Body of pancreas (tissue), 4 donors: Measurements from ENCODE around the gene HPX. TPM values are rescaled to one million over a fixed set of nuclear protein-coding genes. Genes with fewer than 3 reads are reported as not detected.

Source experiments
- ATAC-seq: fragments of 150-250 bp; one replicate; pipeline ENCODE4 v1.9.1; 2016
- DNase-seq, 4 donors: peaks; one replicate each; pipeline ENCODE4 v3.0.0-alpha.2; 2019
- H3K27ac ChIP-seq, 4 donors: fragments of 200-600 bp; sonication (generic); 1 replicate in 3 of 4; 2 replicates in 1 of 4; pipeline versions ENCODE4 v1.5.1 to v1.6.1; 2016 to 2019; ENCODE audit warnings: mild to moderate bottlenecking in 1 of 4, mixed read lengths in 1 of 4, moderate library complexity in 1 of 4
- H3K27me3 ChIP-seq, 2 donors: fragments of 200-600 bp; sonication (generic); one replicate each; pipeline ENCODE4 v1.6.0; 2016; ENCODE audit warnings: mild to moderate bottlenecking in 1 of 2
- H3K36me3 ChIP-seq, 2 donors: fragments of 200-600 bp; sonication (generic); replicated peaks in 1 of 2; 2 replicates each; pipeline ENCODE4 v1.5.1; 2016; ENCODE audit warnings: low read depth in 2 of 2; ENCODE audit not compliant: insufficient read depth in 1 of 2
- H3K4me1 ChIP-seq: fragments of 200-600 bp; sonication (generic); one replicate; pipeline ENCODE4 v1.6.0; 2016
- H3K4me3 ChIP-seq, 2 donors: fragments of 200-600 bp; sonication (generic); 1 replicate in 1 of 2; 2 replicates in 1 of 2; pipeline ENCODE4 v1.5.1; 2016 to 2019
- H3K9me3 ChIP-seq, 3 donors: fragments of 200-600 bp; sonication (generic); 1 replicate in 2 of 3; 2 replicates in 1 of 3; pipeline ENCODE4 v1.5.1; 2016
- CTCF ChIP-seq, 7 experiments: fragments of 450-650 bp in 4 of 7; fragments of 200-600 bp in 3 of 7; sonication (generic) in 3 of 7; IDR thresholded peaks; one replicate each; pipeline ENCODE4 v1.5.1; 2016 to 2019; ENCODE audit warnings: antibody characterized with exemption in 7 of 7
- POLR2A ChIP-seq, 3 donors: fragments of 450-650 bp; IDR thresholded peaks; one replicate each; pipeline ENCODE4 v1.6.1; 2016; ENCODE audit warnings: antibody characterized with exemption in 3 of 3, mild to moderate bottlenecking in 2 of 3
- WGBS, 2 donors: methylation state at CpG; one replicate each; pipeline ENCODE4 v1.1.5; 2017; 5-methylcytosine and 5-hydroxymethylcytosine counted together
- intact Hi-C: fragments of 100-400 bp; cut with DNase I; formaldehyde crosslinking; loops from one replicate; pipeline ENCODE4 v1.15.1; 2023
- total RNA-seq, 2 donors: library from RNA; depleted of rRNA; stranded (reverse); fragments of >200 nt; gene quantifications; one replicate each; pipeline ENCODE4 v1.1.0, GENCODE V29; 2016

Gene HPX
- total RNA-seq, 2 donors from 2014 or later, result 1.3 TPM; not detected in 1

GRCh38 chr11:6427516-6427915 lies 13.3 kb downstream of the HPX start:
- TF ChIP-seq POLR2A (IDR thresholded peaks at IDR 0.05), result no peak
- TF ChIP-seq CTCF (IDR thresholded peaks at IDR 0.05), result no peak
- no peak for ATAC-seq
- intact Hi-C loops, result no loop called here
- Histone ChIP-seq H3K9me3 (no peaks in the 10 kb centered on the region), H3K4me1 (no peaks in the 10 kb centered on the region), H3K4me3 (no peak overlapping the region), H3K27ac (no peak overlapping the region), H3K27me3 (no peaks in the 10 kb centered on the region), H3K36me3 (no peaks in the 10 kb centered on the region)
- DNase-seq, result no peak

- H3K36me3 ChIP-seq, result no peaks in the 10 kb centered on the region
- no peaks in the 10 kb centered on the region for H3K9me3 ChIP-seq
- WGBS, 2 donors, result 87 to 91% methylated on average over 3 of the region's 3 CpGs
- no peak overlapping the region for H3K27ac ChIP-seq
- no peak overlapping the region for H3K4me3 ChIP-seq
- no peak for DNase-seq
- peaks cover 15% of the 10 kb centered on the region for H3K4me1 ChIP-seq
- TF ChIP-seq CTCF (IDR thresholded peaks at IDR 0.05), result no peak
- intact Hi-C loops, result no loop called here
- no peaks in the 10 kb centered on the region for H3K27me3 ChIP-seq
- no peak for ATAC-seq
Measured at GRCh38 chr11:6420677-6421076, 20.1 kb downstream of the HPX start.

GRCh38 chr11:6419009-6419631 lies 21.7 kb downstream of the HPX start, which contains the start of gene APBB1:
Gene APBB1, minus strand, starts transcription at chr11:6419094. Its CDS starts 7,747 bp downstream, at chr11:6411347.
- Histone ChIP-seq H3K4me3 (peak within 1 kb of the TSS; percentile 54 to 84), H3K27me3 (no peaks in the 10 kb centered on the region), H3K36me3 (no peaks in the 10 kb centered on the region), H3K27ac (peak within 1 kb of the TSS; percentile 83 to 89 (median 85)), H3K9me3 (no peaks in the 10 kb centered on the region), H3K4me1 (peaks cover 15% of the 10 kb centered on the region)
- WGBS, 2 donors, result 0 to 1% methylated on average over 7 to 45 of the region's 75 CpGs
- DNase-seq, result peak; percentile 56 to 74 (median 60)
- peak; percentile 91 for ATAC-seq
- TF ChIP-seq POLR2A (IDR thresholded peaks at IDR 0.05) (peak; percentile 47 to 59 (median 59)), CTCF (IDR thresholded peaks at IDR 0.05) (peak in 4 of 7 experiments; percentile 5 to 33 (median 22))
- intact Hi-C loops, result no loop called here

GRCh38 chr11:6418557-6419008 lies 22.2 kb downstream of the HPX start:
- intact Hi-C loops, result no loop called here
- 1 to 3% methylated on average over 19 to 38 of the region's 38 CpGs for WGBS, 2 donors
- Histone ChIP-seq H3K4me3 (peak overlapping the region; percentile 54 to 84), H3K27me3 (no peaks in the 10 kb centered on the region), H3K4me1 (peaks cover 15% of the 10 kb centered on the region), H3K9me3 (no peaks in the 10 kb centered on the region), H3K36me3 (no peaks in the 10 kb centered on the region), H3K27ac (peak overlapping the region; percentile 83 to 89 (median 85))
- no peak for TF ChIP-seq POLR2A (IDR thresholded peaks at IDR 0.05)
- no peak for TF ChIP-seq CTCF (IDR thresholded peaks at IDR 0.05)
- DNase-seq, result peak in 1 of 4 donors; percentile 40
- ATAC-seq, result peak; percentile 26
